HepG2 (cell line): Measurements from ENCODE around the gene DPEP2NB. TPM values are rescaled to one million over a fixed set of nuclear protein-coding genes. Genes with fewer than 3 reads are reported as not detected.

Experiments
- ARNT2 ChIP-seq: sonication (generic); formaldehyde crosslinking; IDR thresholded peaks from 2 replicates; pipeline ENCODE4 v1.8.0; 2022; ENCODE audit warnings: mild to moderate bottlenecking, low read depth, missing genetic modification reagents, moderate library complexity
- ATF1 ChIP-seq: IDR thresholded peaks from 2 replicates; pipeline ENCODE4 v1.6.1; 2016; ENCODE audit warnings: mild to moderate bottlenecking, control low read depth
- CENPT ChIP-seq: sonication (generic); formaldehyde crosslinking; IDR thresholded peaks from 2 replicates; pipeline ENCODE4 v1.8.0; 2022; ENCODE audit warnings: low read depth, mild to moderate bottlenecking, moderate library complexity, missing genetic modification reagents
- HOXA5 ChIP-seq: sonication (generic); formaldehyde crosslinking; IDR thresholded peaks from 2 replicates; pipeline ENCODE4 v1.4.0; 2020; ENCODE audit warnings: missing genetic modification reagents
- LCORL ChIP-seq, 2 experiments: fragments of 450-650 bp in 1 of 2; sonication (generic) in 1 of 2; formaldehyde crosslinking in 1 of 2; IDR thresholded peaks; 2 replicates each; pipeline versions ENCODE4 v1.5.0 to v1.6.1; 2017 to 2020; ENCODE audit warnings: antibody characterized with exemption in 1 of 2, missing genetic modification reagents in 1 of 2
- MYC ChIP-seq: sonication (generic); formaldehyde crosslinking; IDR thresholded peaks from 2 replicates; pipeline ENCODE4 v1.9.0; 2021; ENCODE audit warnings: missing genetic modification reagents, borderline replicate concordance
- NFKBIZ ChIP-seq: IDR thresholded peaks from 2 replicates; pipeline ENCODE4 v1.6.1; 2018; ENCODE audit warnings: missing genetic modification reagents, missing compliant biosample characterization
- POLR2AphosphoS2 ChIP-seq: IDR thresholded peaks from 2 replicates; pipeline ENCODE4 v1.6.1; 2011; ENCODE audit warnings: low read depth, low read length, improper control_type of control experiment
- ZNF296 ChIP-seq: sonication (generic); formaldehyde crosslinking; conservative IDR thresholded peaks from 2 replicates; pipeline ENCODE4 v1.5.0; 2020; ENCODE audit warnings: mild to moderate bottlenecking, missing genetic modification reagents
- ZNF318 ChIP-seq: sonication (generic); formaldehyde crosslinking; IDR thresholded peaks from 2 replicates; pipeline ENCODE4 v1.4.0; 2020; ENCODE audit warnings: mild to moderate bottlenecking, missing genetic modification reagents
- ZNF441 ChIP-seq: sonication (generic); formaldehyde crosslinking; IDR thresholded peaks from 2 replicates; pipeline ENCODE4 v1.7.0; 2021; ENCODE audit warnings: missing genetic modification reagents, borderline replicate concordance
- ZNF572 ChIP-seq: sonication (generic); formaldehyde crosslinking; IDR thresholded peaks from 2 replicates; pipeline ENCODE4 v1.5.1; 2020; ENCODE audit warnings: mild to moderate bottlenecking, missing genetic modification reagents
- ZSCAN22 ChIP-seq: sonication (generic); formaldehyde crosslinking; IDR thresholded peaks from 2 replicates; pipeline ENCODE4 v1.4.0; 2020; ENCODE audit warnings: mild to moderate bottlenecking, missing genetic modification reagents
- polyA plus RNA-seq, 8 experiments: library from polyadenylated mRNA; depleted of rRNA in 3 of 8; stranded (reverse) in 7 of 8; unstranded in 1 of 8; fragments of >200 nt; fragmentation: Illumina TruSeq in 4 of 8; extraction: Trizol in 4 of 8; gene quantifications; 2 replicates each; pipeline versions ENCODE4 v1.2.1 to v1.2.3, GENCODE V29; 2011 to 2016; ENCODE audit warnings: low read depth in 4 of 8, missing spikeins in 1 of 8, mixed read lengths in 1 of 8; ENCODE audit not compliant: insufficient read depth in 1 of 8
- total RNA-seq, 5 experiments: library from RNA; depleted of rRNA; stranded (reverse); fragments of >200 nt; fragmentation: Illumina TruSeq; extraction: Trizol; gene quantifications; 2 replicates each; pipeline ENCODE4 v1.2.3, GENCODE V29; 2016; ENCODE audit warnings: low read depth in 1 of 5
- TF ChIP-seq, protein P1 (sequence below): sonication (generic); IDR thresholded peaks from 2 replicates; pipeline ENCODE4 v1.6.1; 2016; ENCODE audit warnings: low read depth, borderline replicate concordance
- TF ChIP-seq, protein P2 (sequence below): sonication (generic); formaldehyde crosslinking; IDR thresholded peaks from 2 replicates; pipeline ENCODE4 v1.4.0; 2020; ENCODE audit warnings: missing genetic modification reagents, mild to moderate bottlenecking, borderline replicate concordance
- TF ChIP-seq, protein P3 (sequence below): sonication (generic); formaldehyde crosslinking; IDR thresholded peaks from 2 replicates; pipeline ENCODE4 v1.8.1; 2023; ENCODE audit warnings: mild to moderate bottlenecking, missing genetic modification reagents, borderline replicate concordance

Gene DPEP2NB
- total and polyA plus RNA-seq, 2 of the 13 experiments (the other 11 are each of a cell fraction or from before 2014, with no cell fraction given) = not detected

DNA sequence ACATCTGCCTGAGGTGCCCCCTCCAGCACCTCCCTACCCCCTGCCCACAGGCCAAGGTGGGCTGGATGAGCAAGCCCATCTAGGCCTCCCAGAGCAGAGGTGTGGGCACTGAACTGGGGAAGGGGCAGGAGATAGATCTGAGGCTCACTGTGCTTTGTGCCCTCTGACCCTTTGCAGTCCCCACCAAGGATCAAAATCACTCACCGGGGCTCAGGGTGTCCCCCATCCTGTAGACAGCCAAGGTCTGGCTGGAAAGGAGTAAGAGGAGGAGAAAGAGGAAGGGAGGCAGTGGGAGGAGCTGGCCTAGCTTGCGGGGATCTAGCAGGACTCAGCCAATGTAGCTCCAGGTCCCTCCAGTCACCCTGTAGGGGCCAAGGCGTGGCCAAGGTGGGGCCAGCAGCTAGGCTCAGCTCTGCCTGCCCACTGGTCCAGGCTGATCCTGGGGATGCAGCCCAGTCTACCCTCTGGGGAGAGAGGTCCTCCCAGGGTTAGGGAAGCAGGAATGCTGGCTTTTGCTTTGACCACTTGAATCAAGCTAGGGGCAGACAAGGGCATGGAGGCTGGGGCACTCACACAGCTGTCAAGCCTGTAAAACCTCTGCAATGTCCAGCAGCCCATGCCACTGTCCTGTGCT lies 49.0 kb downstream of the DPEP2NB start (continued):
- TF ChIP-seq ZNF318 (CRISPR knock-in tag) = no peak
- no peak for TF ChIP-seq ZNF441 (CRISPR knock-in tag)
- TF ChIP-seq CENPT (CRISPR knock-in tag) = no peak; the same call in 1 of the 2 replicates
- TF ChIP-seq, protein P1, sequence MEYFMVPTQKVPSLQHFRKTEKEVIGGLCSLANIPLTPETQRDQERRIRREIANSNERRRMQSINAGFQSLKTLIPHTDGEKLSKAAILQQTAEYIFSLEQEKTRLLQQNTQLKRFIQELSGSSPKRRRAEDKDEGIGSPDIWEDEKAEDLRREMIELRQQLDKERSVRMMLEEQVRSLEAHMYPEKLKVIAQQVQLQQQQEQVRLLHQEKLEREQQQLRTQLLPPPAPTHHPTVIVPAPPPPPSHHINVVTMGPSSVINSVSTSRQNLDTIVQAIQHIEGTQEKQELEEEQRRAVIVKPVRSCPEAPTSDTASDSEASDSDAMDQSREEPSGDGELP = no peak
- no peak for TF ChIP-seq ZNF572 (CRISPR knock-in tag)
- TF ChIP-seq POLR2AphosphoS2 = no peak; the same call in 1 of the 2 replicates
- TF ChIP-seq HOXA5 (CRISPR knock-in tag) = no peak
- no peak for TF ChIP-seq ARNT2 (CRISPR knock-in tag)
- no peak for TF ChIP-seq LCORL (IDR thresholded peaks at IDR 0.05)
- no peak for TF ChIP-seq LCORL (CRISPR knock-in tag; IDR thresholded peaks at IDR 0.05)
- TF ChIP-seq ZSCAN22 (CRISPR knock-in tag) = no peak
- no peak for TF ChIP-seq ATF1 (CRISPR knock-in tag)
- no peak for TF ChIP-seq NFKBIZ (CRISPR knock-in tag)
- TF ChIP-seq MYC (CRISPR knock-in tag) = peak; percentile 51; the same call in 1 of the 2 replicates
- TF ChIP-seq, protein P2, sequence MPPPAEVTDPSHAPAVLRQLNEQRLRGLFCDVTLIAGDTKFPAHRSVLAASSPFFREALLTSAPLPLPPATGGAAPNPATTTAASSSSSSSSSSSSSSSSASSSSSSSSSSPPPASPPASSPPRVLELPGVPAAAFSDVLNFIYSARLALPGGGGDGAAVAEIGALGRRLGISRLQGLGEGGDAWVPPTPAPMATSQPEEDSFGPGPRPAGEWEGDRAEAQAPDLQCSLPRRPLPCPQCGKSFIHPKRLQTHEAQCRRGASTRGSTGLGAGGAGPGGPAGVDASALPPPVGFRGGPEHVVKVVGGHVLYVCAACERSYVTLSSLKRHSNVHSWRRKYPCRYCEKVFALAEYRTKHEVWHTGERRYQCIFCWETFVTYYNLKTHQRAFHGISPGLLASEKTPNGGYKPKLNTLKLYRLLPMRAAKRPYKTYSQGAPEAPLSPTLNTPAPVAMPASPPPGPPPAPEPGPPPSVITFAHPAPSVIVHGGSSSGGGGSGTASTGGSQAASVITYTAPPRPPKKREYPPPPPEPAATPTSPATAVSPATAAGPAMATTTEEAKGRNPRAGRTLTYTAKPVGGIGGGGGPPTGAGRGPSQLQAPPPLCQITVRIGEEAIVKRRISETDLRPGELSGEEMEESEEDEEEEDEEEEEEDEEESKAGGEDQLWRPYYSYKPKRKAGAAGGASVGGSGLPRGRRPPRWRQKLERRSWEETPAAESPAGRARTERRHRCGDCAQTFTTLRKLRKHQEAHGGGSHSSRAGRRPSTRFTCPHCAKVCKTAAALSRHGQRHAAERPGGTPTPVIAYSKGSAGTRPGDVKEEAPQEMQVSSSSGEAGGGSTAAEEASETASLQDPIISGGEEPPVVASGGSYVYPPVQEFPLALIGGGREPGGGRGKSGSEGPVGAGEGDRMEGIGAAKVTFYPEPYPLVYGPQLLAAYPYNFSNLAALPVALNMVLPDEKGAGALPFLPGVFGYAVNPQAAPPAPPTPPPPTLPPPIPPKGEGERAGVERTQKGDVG = no peak
- TF ChIP-seq, protein P3, sequence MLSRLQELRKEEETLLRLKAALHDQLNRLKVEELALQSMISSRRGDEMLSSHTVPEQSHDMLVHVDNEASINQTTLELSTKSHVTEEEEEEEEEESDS (CRISPR knock-in tag) = no peak
- TF ChIP-seq ZNF296 (CRISPR knock-in tag) = no peak
